Stomach (tissue), 9 donors: ENCODE results near the gene ANTXR1. TPM values are rescaled to one million over a fixed set of nuclear protein-coding genes. Genes with fewer than 3 reads are reported as not detected.

Experiments
- DNase-seq, 2 donors: peaks; one replicate each; pipeline versions ENCODE4 v3.0.0 to v3.0.0-alpha.2; 2013 to 2019
- H3K27ac ChIP-seq, 5 donors: fragments of 200-600 bp in 4 of 5; sonication (generic) in 4 of 5; one replicate each; pipeline ENCODE4 v1.5.1; 2013 to 2019; ENCODE audit warnings: mild to moderate bottlenecking in 1 of 5, moderate library complexity in 1 of 5
- H3K27me3 ChIP-seq, 3 donors: fragments of 200-600 bp; sonication (generic); one replicate each; pipeline ENCODE4 v1.5.1; 2017 to 2019; ENCODE audit warnings: mixed run types in 1 of 3
- H3K36me3 ChIP-seq, 4 donors: fragments of 200-600 bp; sonication (generic); 1 replicate in 3 of 4; 2 replicates in 1 of 4; pipeline ENCODE4 v1.5.1; 2016 to 2019
- H3K4me1 ChIP-seq, 4 donors: fragments of 200-600 bp; sonication (generic); one replicate each; pipeline ENCODE4 v1.5.1; 2016 to 2019
- H3K4me3 ChIP-seq, 4 donors: fragments of 200-600 bp; sonication (generic) in 3 of 4; one replicate each; pipeline ENCODE4 v1.5.1; 2016 to 2019; ENCODE audit warnings: mild to moderate bottlenecking in 1 of 4
- H3K9me3 ChIP-seq, 4 donors: fragments of 200-600 bp; sonication (generic); one replicate each; pipeline ENCODE4 v1.5.1; 2016 to 2019
- CTCF ChIP-seq, 7 experiments: fragments of 450-650 bp in 4 of 7; fragments of 200-600 bp in 3 of 7; sonication (generic) in 3 of 7; IDR thresholded peaks; one replicate each; pipeline ENCODE4 v1.5.1; 2016 to 2019; ENCODE audit warnings: antibody characterized with exemption in 7 of 7, control low read depth in 2 of 7, mild to moderate bottlenecking in 1 of 7
- EP300 ChIP-seq: sonication (generic); formaldehyde crosslinking; IDR thresholded peaks from one replicate; pipeline ENCODE4 v1.6.1; 2017; ENCODE audit warnings: antibody characterized with exemption
- POLR2A ChIP-seq, 4 donors: fragments of 450-650 bp; IDR thresholded peaks; one replicate each; pipeline ENCODE4 v1.6.1; 2016; ENCODE audit warnings: antibody characterized with exemption in 4 of 4, control low read depth in 2 of 4, mild to moderate bottlenecking in 1 of 4, moderate library complexity in 1 of 4
- POLR2AphosphoS5 ChIP-seq, 3 donors: sonication (generic); formaldehyde crosslinking; IDR thresholded peaks; one replicate each; pipeline ENCODE4 v1.6.1; 2016; ENCODE audit warnings: antibody characterized with exemption in 3 of 3
- WGBS, 5 donors: extraction: QIAGEN DNeasy Blood & Tissue Kit in 3 of 5; methylation state at CpG; one replicate each; pipeline versions ENCODE4 v1.1.5 to v1.1.7; 2013 to 2018; 5-methylcytosine and 5-hydroxymethylcytosine counted together
- intact Hi-C: fragments of 100-400 bp; cut with DNase I; formaldehyde crosslinking; loops from one replicate; pipeline ENCODE4 v1.15.1; 2023; ENCODE audit warnings: low total_unique reads
- polyA plus RNA-seq, 3 donors: library from polyadenylated mRNA; stranded (reverse); fragments of 200-250 nt; gene quantifications; one replicate each; pipeline ENCODE4 v1.2.3, GENCODE V29; 2013
- total RNA-seq, 5 donors: library from RNA; depleted of rRNA; stranded (reverse); fragments of >200 nt; gene quantifications; one replicate each; pipeline versions ENCODE4 v1.1.0 to v1.2.3, GENCODE V29; 2014 to 2016
- donor health status: healthy with polysubstance abuse.
- donor health status: Bipolar disorder and iron deficiency.
- donor health status: healthy.

ANTXR1 gene
- total and polyA plus RNA-seq, 8 donors, result 5.8 to 32.5 (median 13.7) TPM

GRCh38 chr2:69271831-69272257, 258.9 kb downstream of the ANTXR1 start:
- no peaks in the 10 kb centered on the region for H3K9me3 ChIP-seq
- H3K4me3 ChIP-seq, result no peak overlapping the region
- peaks cover 0 to 12% (median 0%) of the 10 kb centered on the region in 4 donors for H3K4me1 ChIP-seq
- intact Hi-C loops, result no loop called here
- DNase-seq, result no peak
- no peak overlapping the region for H3K27ac ChIP-seq
- 35 to 57% (median 53%) methylated on average over 3 of the region's 3 CpGs for WGBS, 5 donors
- no peaks in the 10 kb centered on the region for H3K36me3 ChIP-seq
- H3K27me3 ChIP-seq, result no peaks in the 10 kb centered on the region
- TF ChIP-seq POLR2A (IDR thresholded peaks at IDR 0.05) (no peak), POLR2AphosphoS5 (IDR thresholded peaks at IDR 0.05) (no peak), CTCF (IDR thresholded peaks at IDR 0.05) (no peak), EP300 (no peak)

GRCh38 chr2:69272803-69273471, 260.0 kb downstream of the ANTXR1 start:
- Histone ChIP-seq H3K4me3 (no peak overlapping the region), H3K27ac (no peak overlapping the region), H3K27me3 (no peaks in the 10 kb centered on the region), H3K36me3 (no peaks in the 10 kb centered on the region), H3K4me1 (peaks cover 0 to 12% (median 0%) of the 10 kb centered on the region in 4 donors), H3K9me3 (no peaks in the 10 kb centered on the region)
- no peak for TF ChIP-seq EP300
- no peak for TF ChIP-seq POLR2AphosphoS5 (IDR thresholded peaks at IDR 0.05)
- TF ChIP-seq CTCF (IDR thresholded peaks at IDR 0.05), result no peak
- no peak for TF ChIP-seq POLR2A (IDR thresholded peaks at IDR 0.05)
- intact Hi-C loops, result no loop called here
- 61 to 77% (median 67%) methylated on average over 9 of the region's 9 CpGs for WGBS, 5 donors
- peak in 1 of 2 donors; percentile 54 for DNase-seq

GRCh38 chr2:69275490-69275889, 262.5 kb downstream of the ANTXR1 start:
- Histone ChIP-seq H3K36me3 (no peaks in the 10 kb centered on the region), H3K4me3 (no peak overlapping the region), H3K4me1 (peaks cover 0 to 12% (median 0%) of the 10 kb centered on the region in 4 donors), H3K9me3 (no peaks in the 10 kb centered on the region), H3K27ac (no peak overlapping the region), H3K27me3 (no peaks in the 10 kb centered on the region)
- DNase-seq, result no peak
- 84 to 100% (median 95%) methylated on average over 1 of the region's 1 CpG for WGBS, 5 donors
- TF ChIP-seq POLR2A (IDR thresholded peaks at IDR 0.05) (no peak), EP300 (no peak), POLR2AphosphoS5 (IDR thresholded peaks at IDR 0.05) (no peak)
- intact Hi-C loops, result no loop called here

GRCh38 chr2:69278366-69278765, 265.4 kb downstream of the ANTXR1 start:
- intact Hi-C loops, result no loop called here
- no peak overlapping the region for H3K27ac ChIP-seq
- H3K4me1 ChIP-seq, result no peaks in the 10 kb centered on the region
- no peaks in the 10 kb centered on the region for H3K9me3 ChIP-seq
- 40 to 54% (median 41%) methylated on average over 5 of the region's 5 CpGs for WGBS, 5 donors
- H3K36me3 ChIP-seq, result no peaks in the 10 kb centered on the region
- no peak for DNase-seq
- no peaks in the 10 kb centered on the region for H3K27me3 ChIP-seq
- H3K4me3 ChIP-seq, result no peak overlapping the region
- TF ChIP-seq EP300 (no peak), CTCF (IDR thresholded peaks at IDR 0.05) (no peak), POLR2AphosphoS5 (IDR thresholded peaks at IDR 0.05) (no peak), POLR2A (IDR thresholded peaks at IDR 0.05) (no peak)

- no peak overlapping the region for H3K27ac ChIP-seq
- no peak for TF ChIP-seq EP300
- TF ChIP-seq CTCF (IDR thresholded peaks at IDR 0.05), result no peak
- no peak for TF ChIP-seq POLR2AphosphoS5 (IDR thresholded peaks at IDR 0.05)
- TF ChIP-seq POLR2A (IDR thresholded peaks at IDR 0.05), result no peak
- no peaks in the 10 kb centered on the region for H3K4me1 ChIP-seq
- DNase-seq, result no peak
- H3K9me3 ChIP-seq, result no peaks in the 10 kb centered on the region
- no peaks in the 10 kb centered on the region for H3K36me3 ChIP-seq
- H3K27me3 ChIP-seq, result no peaks in the 10 kb centered on the region
- H3K4me3 ChIP-seq, result no peak overlapping the region
- 73 to 88% (median 85%) methylated on average over 2 of the region's 2 CpGs for WGBS, 5 donors
- intact Hi-C loops, result no loop called here
Observed at GRCh38 chr2:69279211-69279610, 266.2 kb downstream of the ANTXR1 start.
